ENCODE results near the gene ZNF827.
A peak's percentile ranks its signal among the peaks of the same experiment; 100 is the strongest.

The ZNF827 gene

GRCh38 chr4:145824463-145824862, 114.2 kb downstream of the ZNF827 start:
- DNase-seq (no peak), ATAC-seq (no peak)
- H3K27me3 Mint-ChIP-seq: no peaks in the 10 kb centered on the region
- H3K27ac Mint-ChIP-seq: no peak overlapping the region
- H3K4me3 Mint-ChIP-seq: no peak overlapping the region
- no peaks in the 10 kb centered on the region for H3K9me3 Mint-ChIP-seq
- peaks cover 67% of the 10 kb centered on the region for H3K36me3 Mint-ChIP-seq (ENCODE audit: low read depth)
- H3K4me1 Mint-ChIP-seq: peaks cover 43% of the 10 kb centered on the region

- H3K27me3 Mint-ChIP-seq: no peaks in the 10 kb centered on the region
- H3K4me1 Mint-ChIP-seq: peaks cover 35% of the 10 kb centered on the region
- no peak overlapping the region for H3K27ac Mint-ChIP-seq
- ATAC-seq (no peak), DNase-seq (no peak)
- H3K36me3 Mint-ChIP-seq (ENCODE audit: low read depth): peaks cover 70% of the 10 kb centered on the region
- no peak overlapping the region for H3K4me3 Mint-ChIP-seq
- H3K9me3 Mint-ChIP-seq: no peaks in the 10 kb centered on the region
Observed at GRCh38 chr4:145823743-145824142, 114.9 kb downstream of the ZNF827 start.

GRCh38 chr4:145822581-145822980, 116.0 kb downstream of the ZNF827 start:
- Mint-ChIP-seq H3K27ac (no peak overlapping the region), H3K4me1 (peaks cover 24% of the 10 kb centered on the region), H3K4me3 (no peak overlapping the region), H3K9me3 (no peaks in the 10 kb centered on the region), H3K36me3 (ENCODE audit: low read depth) (peaks cover 70% of the 10 kb centered on the region), H3K27me3 (no peaks in the 10 kb centered on the region)
- ATAC-seq: no peak
- no peak for DNase-seq

- H3K4me1 Mint-ChIP-seq: peaks cover 24% of the 10 kb centered on the region
- H3K4me3 Mint-ChIP-seq: no peak overlapping the region
- no peak overlapping the region for H3K27ac Mint-ChIP-seq
- ATAC-seq (no peak), DNase-seq (no peak)
- peaks cover 70% of the 10 kb centered on the region for H3K36me3 Mint-ChIP-seq (ENCODE audit: low read depth)
- no peaks in the 10 kb centered on the region for H3K27me3 Mint-ChIP-seq
- no peaks in the 10 kb centered on the region for H3K9me3 Mint-ChIP-seq
Observed at GRCh38 chr4:145822181-145822580, 116.4 kb downstream of the ZNF827 start.

- no peaks in the 10 kb centered on the region for H3K9me3 Mint-ChIP-seq
- no peak for DNase-seq
- H3K4me1 Mint-ChIP-seq: peaks cover 24% of the 10 kb centered on the region
- H3K27me3 Mint-ChIP-seq: no peaks in the 10 kb centered on the region
- no peak overlapping the region for H3K4me3 Mint-ChIP-seq
- ATAC-seq: no peak
- no peak overlapping the region for H3K27ac Mint-ChIP-seq
- H3K36me3 Mint-ChIP-seq (ENCODE audit: low read depth): peaks cover 71% of the 10 kb centered on the region
Observed at GRCh38 chr4:145821766-145822165, 116.9 kb downstream of the ZNF827 start.

GRCh38 chr4:145820407-145820806, 118.2 kb downstream of the ZNF827 start:
- ATAC-seq: no peak
- peaks cover 75% of the 10 kb centered on the region for H3K36me3 Mint-ChIP-seq (ENCODE audit: low read depth)
- no peaks in the 10 kb centered on the region for H3K27me3 Mint-ChIP-seq
- peaks cover 35% of the 10 kb centered on the region for H3K4me1 Mint-ChIP-seq
- no peak for DNase-seq
- no peak overlapping the region for H3K4me3 Mint-ChIP-seq
- H3K9me3 Mint-ChIP-seq: no peaks in the 10 kb centered on the region
- H3K27ac Mint-ChIP-seq: no peak overlapping the region

GRCh38 chr4:145819853-145820181, 118.8 kb downstream of the ZNF827 start:
- Mint-ChIP-seq H3K4me1 (peaks cover 41% of the 10 kb centered on the region), H3K4me3 (no peak overlapping the region), H3K27ac (no peak overlapping the region), H3K36me3 (ENCODE audit: low read depth) (peaks cover 75% of the 10 kb centered on the region), H3K9me3 (no peaks in the 10 kb centered on the region), H3K27me3 (no peaks in the 10 kb centered on the region)
- DNase-seq (no peak), ATAC-seq (no peak)

GRCh38 chr4:145819101-145819852, 119.3 kb downstream of the ZNF827 start:
- Mint-ChIP-seq H3K27ac (no peak overlapping the region), H3K27me3 (no peaks in the 10 kb centered on the region), H3K4me1 (peaks cover 44% of the 10 kb centered on the region), H3K36me3 (ENCODE audit: low read depth) (peaks cover 77% of the 10 kb centered on the region), H3K9me3 (no peaks in the 10 kb centered on the region), H3K4me3 (no peak overlapping the region)
- no peak for ATAC-seq
- no peak for DNase-seq

- DNase-seq (no peak), ATAC-seq (no peak)
- Mint-ChIP-seq H3K36me3 (ENCODE audit: low read depth) (peaks cover 80% of the 10 kb centered on the region), H3K4me3 (no peak overlapping the region), H3K9me3 (peaks cover 1% of the 10 kb centered on the region), H3K4me1 (peaks cover 40% of the 10 kb centered on the region), H3K27ac (no peak overlapping the region), H3K27me3 (no peaks in the 10 kb centered on the region)
Observed at GRCh38 chr4:145818011-145818410, 120.6 kb downstream of the ZNF827 start.

- ATAC-seq (no peak), DNase-seq (no peak)
- H3K27ac Mint-ChIP-seq: peak overlapping the region; percentile 94
- peaks cover 4% of the 10 kb centered on the region for H3K9me3 Mint-ChIP-seq
- no peak overlapping the region for H3K4me3 Mint-ChIP-seq
- H3K36me3 Mint-ChIP-seq (ENCODE audit: low read depth): peaks cover 85% of the 10 kb centered on the region
- peaks cover 37% of the 10 kb centered on the region for H3K4me1 Mint-ChIP-seq
- no peaks in the 10 kb centered on the region for H3K27me3 Mint-ChIP-seq
Observed at GRCh38 chr4:145816091-145816490, 122.5 kb downstream of the ZNF827 start.

- Mint-ChIP-seq H3K36me3 (ENCODE audit: low read depth) (peaks cover 84% of the 10 kb centered on the region), H3K9me3 (peaks cover 5% of the 10 kb centered on the region), H3K4me1 (peaks cover 38% of the 10 kb centered on the region), H3K27me3 (no peaks in the 10 kb centered on the region), H3K4me3 (peak overlapping the region; percentile 29), H3K27ac (peak overlapping the region; percentile 94)
- DNase-seq (no peak), ATAC-seq (no peak)
Observed at GRCh38 chr4:145815626-145816025, 123.0 kb downstream of the ZNF827 start.

- Mint-ChIP-seq H3K4me1 (peaks cover 43% of the 10 kb centered on the region), H3K36me3 (ENCODE audit: low read depth) (peaks cover 83% of the 10 kb centered on the region), H3K9me3 (peaks cover 10% of the 10 kb centered on the region), H3K4me3 (peak overlapping the region; percentile 29), H3K27me3 (no peaks in the 10 kb centered on the region), H3K27ac (peak overlapping the region; percentile 94)
- peak; percentile 22 for DNase-seq
- ATAC-seq: peak; percentile 85
Observed at GRCh38 chr4:145815027-145815612, 123.5 kb downstream of the ZNF827 start.

GRCh38 chr4:145814246-145814645, 124.4 kb downstream of the ZNF827 start:
- Mint-ChIP-seq H3K4me3 (no peak overlapping the region), H3K27me3 (no peaks in the 10 kb centered on the region), H3K4me1 (peaks cover 52% of the 10 kb centered on the region), H3K27ac (peak overlapping the region; percentile 94), H3K36me3 (ENCODE audit: low read depth) (peaks cover 84% of the 10 kb centered on the region), H3K9me3 (peaks cover 12% of the 10 kb centered on the region)
- no peak for DNase-seq
- no peak for ATAC-seq

- Mint-ChIP-seq H3K4me3 (no peak overlapping the region), H3K36me3 (ENCODE audit: low read depth) (peaks cover 78% of the 10 kb centered on the region), H3K4me1 (peaks cover 65% of the 10 kb centered on the region), H3K9me3 (peaks cover 12% of the 10 kb centered on the region), H3K27ac (no peak overlapping the region), H3K27me3 (no peaks in the 10 kb centered on the region)
- ATAC-seq: no peak
- DNase-seq: no peak
Observed at GRCh38 chr4:145812919-145813318, 125.7 kb downstream of the ZNF827 start.

GRCh38 chr4:145808848-145809512, 129.6 kb downstream of the ZNF827 start:
- Mint-ChIP-seq H3K4me3 (peak overlapping the region; percentile 50), H3K36me3 (ENCODE audit: low read depth) (peaks cover 73% of the 10 kb centered on the region), H3K27ac (peak overlapping the region; percentile 97), H3K27me3 (no peaks in the 10 kb centered on the region), H3K9me3 (peaks cover 12% of the 10 kb centered on the region), H3K4me1 (peaks cover 71% of the 10 kb centered on the region)
- ATAC-seq: no peak
- no peak for DNase-seq
